Suppressor macrophage treated with lipopolysaccharide for 4 hours (primary cell): ENCODE results near the gene THAP10.
"Not testable (repeated sequence)": the region's sequence is repeated elsewhere in the genome, so short reads cannot be mapped to it uniquely, and the experiment has no call there.

Experiments
- DNase-seq: peaks from one replicate; pipeline ENCODE4 v3.0.0-alpha.2; 2020

Gene THAP10

DNA sequence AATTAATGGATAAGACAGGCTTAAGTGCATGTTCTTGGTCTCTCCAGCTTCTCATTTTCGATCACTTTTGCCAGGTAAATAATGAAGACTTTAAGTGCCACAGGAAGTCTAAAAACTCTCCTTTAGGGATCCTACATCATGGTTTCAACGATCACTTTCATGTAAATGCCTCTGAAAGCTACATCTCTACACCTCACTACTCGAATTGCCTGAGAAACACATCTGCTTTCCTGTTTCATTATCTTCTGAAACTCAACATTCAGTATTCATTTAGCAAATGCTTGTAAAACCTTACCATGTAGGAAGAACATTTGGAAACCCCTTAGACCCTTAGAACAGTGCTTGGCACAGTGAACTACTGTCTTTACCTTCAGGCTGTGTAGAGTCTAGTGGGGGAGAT is 16.2 kb downstream of the THAP10 start:
- no peak for DNase-seq

DNA sequence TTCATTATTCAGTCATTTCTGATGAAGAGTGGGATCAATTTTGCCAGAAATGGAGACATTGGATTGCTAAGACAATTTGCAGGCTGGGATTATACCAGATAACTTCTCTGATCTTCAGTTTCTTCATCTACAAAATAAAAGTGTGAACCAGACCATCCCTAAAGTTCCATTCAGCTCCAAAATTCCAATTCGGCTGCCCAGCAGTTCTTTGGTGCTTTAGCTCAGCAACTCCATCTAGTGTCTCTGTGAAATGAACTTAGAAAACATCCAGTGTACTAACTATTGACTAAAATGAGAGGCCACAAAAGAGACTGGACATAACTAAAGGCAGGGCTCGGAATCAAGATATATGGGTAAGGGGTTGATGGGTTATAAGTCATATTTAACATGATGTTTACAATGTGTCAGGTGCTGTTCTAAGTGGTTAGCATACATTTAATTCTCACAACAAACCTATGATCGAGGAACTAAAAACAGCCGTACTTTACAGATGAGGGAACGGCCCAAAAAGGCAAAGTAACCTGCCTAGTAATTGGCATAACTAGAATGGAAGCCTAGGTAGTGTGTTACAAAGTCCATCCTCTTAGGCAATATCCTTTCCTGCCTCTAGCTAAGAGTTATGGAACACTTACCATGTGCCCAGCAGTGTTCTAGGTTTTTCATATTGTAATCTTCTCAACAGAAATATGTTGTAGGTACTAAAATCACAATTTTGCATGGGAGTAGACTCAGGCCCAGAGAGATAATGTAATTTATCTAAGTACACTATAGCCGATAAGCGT is 17.0 kb downstream of the THAP10 start:
- no peak for DNase-seq

DNA sequence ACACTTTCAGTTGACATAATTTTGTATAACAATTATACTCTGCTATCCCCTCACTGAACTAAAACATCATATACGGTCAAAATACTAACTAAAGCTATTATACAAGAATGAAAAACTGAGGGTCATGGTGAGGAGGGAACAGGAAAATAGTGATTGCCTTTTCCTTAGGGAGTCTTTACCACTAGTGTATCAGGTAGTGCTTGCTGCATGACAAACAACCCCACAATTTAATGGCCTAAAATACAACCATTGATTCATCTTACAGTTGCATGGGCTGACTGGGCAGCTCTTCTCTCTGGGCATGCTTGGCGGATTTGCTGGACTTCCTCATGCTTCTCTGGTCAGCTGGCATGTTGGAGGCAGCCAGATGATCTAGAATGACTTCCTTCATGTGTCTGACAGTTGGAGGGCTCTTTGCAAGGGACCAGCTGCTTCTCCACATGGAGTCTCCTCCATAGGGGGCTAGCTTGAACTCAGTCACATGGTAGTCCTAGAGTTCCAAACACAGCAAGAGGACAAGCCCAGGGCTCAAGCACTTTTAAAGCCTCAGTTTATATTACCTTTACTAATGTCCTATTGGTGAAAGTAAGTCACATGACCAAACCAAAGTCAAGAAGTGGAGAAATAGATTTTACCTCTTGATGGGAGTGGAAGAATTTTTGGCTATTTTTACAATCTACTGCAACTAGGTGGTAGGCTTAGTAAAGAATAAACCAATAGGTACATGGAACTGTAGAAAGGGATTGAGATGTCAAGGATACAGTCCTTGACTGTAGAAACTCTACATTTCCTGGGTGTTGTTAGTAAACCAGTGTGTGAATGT is 18.8 kb downstream of the THAP10 start:
- DNase-seq: no peak

DNA sequence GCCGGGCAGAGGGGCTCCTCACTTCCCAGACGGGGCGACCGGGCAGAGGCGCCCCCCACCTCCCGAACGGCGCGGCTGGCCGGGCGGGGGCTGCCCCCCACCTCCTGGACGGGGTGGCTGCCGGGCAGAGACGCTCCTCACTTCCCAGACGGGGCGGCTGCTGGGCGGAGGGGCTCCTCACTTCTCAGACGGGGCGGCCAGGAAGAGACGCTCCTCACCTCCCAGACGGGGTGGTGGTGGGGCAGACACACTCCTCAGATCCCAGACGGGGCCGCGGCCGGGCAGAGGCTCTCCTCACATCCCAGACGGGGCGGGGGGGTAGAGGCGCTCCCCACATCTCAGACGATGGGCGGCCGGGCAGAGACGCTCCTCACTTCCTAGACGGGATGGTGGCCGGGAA is 20.7 kb downstream of the THAP10 start:
- DNase-seq: not testable (repeated sequence)

DNA sequence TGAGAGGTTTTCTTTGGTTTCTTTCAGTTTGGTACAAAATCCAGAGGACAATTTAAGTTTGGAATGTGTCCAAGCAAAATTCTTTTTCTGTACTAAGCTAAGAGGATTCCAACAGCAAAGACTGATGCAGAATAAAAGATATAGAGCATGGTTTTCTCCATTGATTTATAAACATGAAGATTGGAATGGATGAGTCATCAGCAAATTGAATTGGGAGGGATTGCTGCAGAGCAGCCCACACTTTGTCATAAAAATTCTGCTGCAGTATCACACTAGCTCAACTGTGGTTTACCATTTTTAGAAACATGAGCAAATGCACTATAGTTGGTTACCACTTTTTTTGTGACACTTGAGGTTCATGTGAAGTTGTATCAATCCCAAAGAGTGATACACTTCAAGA is 22.2 kb downstream of the THAP10 start:
- no peak for DNase-seq

DNA sequence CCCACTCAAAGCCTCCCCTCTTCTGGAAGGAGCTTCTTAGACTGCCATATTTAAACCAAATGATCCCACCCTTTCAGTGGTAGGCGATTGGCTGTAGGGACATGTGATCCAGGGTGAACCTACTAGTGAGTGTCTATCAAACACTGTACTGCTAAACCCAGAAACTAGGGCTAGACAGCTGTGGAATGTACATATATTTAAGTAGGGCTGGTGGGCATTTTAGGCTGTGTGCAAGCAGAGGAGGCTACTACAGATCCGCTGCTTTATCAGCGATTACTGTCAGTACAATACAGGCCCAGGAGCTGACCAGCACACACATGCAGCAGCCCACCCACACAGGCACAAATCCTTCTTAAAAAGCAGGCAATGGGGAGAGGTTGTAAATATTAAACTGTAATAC is 22.9 kb downstream of the THAP10 start:
- DNase-seq: no peak

DNA sequence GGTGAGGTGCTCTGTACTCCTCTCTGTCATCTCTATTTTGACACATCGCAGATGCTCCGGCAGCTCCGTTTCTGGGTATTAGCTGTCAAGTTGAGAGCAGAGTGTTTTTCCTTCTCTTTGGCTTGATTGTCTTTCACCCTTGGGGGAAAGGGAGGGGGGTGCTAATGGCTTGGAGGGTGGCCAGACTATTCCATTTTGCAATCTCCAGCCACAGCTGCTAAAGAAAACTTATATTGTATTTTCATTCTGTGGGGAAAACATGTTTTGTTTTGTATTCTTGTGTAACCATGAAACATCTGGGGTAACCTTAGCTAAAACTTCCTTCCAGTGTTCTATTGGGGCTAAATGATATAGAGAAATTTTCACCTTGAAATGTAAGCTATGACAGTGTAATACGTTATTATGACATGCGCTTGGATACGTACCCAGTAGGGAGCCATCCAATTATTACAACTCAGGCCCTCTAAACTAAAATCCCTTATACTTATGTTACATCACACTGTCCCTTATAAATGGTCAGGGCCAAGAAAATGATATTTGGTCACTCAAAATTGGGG is 24.2 kb downstream of the THAP10 start:
- no peak for DNase-seq

DNA sequence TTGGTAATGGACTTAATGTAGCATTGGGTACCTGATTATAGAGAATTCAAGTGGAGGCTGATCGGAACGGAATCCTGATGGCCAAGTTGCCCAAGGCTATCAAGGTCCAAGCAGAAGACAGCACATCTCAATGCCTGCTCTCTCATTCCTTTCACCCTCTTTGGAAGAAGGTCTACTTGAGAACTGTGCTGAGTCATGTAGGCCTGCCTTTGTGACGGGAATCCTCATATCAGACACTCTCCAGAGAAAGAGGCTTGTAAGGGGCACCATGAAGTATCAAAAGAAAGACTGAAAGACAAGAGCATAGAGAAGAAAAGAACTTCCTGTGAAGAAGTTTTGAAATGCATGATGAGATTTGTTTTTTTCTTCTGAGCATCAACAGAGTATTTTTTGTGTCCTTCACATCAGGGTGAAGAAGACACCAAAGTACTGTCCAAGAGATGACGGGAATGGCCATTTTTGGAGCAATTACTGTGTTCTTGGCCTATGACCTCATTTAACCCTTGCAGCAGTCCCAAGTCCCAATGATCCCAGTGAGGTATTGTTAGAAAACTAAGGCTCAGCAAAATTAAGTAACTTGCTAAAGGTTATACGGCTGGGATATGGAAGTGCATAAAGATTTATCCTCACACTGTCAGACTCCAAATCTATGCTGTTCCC is 25.1 kb downstream of the THAP10 start:
- DNase-seq: no peak

DNA sequence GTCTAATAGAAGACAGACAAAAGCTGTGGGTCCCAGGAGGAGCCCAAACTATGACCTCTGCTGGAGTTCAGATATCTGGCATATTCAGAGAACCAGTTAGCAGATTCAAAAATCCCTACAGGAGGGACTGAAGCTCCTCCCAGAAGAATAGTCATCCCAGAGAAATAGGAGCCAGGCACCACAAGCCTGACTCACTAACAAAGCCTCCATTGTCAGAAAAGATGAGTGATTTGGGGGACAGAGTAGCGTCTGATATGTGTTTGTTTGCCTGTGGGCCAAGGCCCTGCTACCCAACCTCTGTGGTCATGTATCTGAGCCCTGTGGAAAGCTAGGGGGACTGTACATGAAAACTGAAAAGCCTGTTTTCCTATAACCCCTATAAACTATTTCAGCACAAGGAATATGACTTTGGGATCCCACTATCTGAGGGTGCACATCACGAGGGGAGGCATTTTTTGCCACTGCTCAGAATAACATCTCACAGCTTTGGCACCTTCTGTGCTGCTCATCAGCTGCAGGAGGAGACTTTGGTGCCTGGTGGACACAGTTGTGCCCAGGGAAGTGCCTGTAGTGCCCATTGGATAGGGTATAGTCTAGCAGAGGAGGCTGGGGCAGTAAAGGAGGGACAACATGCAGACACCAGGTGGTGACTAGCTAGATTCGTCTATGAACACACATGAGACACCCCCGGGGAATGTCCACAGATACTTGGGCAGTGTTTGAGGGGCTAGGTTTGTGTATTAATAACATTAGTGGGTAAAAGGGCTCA is 28.6 kb downstream of the THAP10 start:
- DNase-seq: no peak

DNA sequence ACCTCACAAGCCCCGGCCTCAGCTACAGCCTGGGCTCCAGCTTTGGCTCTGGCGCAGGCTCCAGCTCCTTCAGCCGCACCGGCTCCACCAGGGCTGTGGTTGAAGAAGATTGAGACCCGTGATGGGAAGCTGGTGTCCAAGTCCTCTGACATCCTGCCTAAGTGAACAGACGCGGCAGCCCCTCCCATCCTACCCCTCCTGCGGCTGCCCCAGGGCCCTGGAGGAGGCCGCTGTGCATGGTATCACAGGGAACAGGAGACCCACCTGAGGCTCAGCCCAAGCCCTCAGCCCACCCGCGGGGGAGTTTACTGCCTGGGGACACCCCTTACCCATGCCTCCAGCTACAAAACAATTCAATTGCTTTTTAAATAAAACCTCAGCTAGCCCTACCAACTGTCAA is 32.2 kb downstream of the THAP10 start:
- DNase-seq: no peak

DNA sequence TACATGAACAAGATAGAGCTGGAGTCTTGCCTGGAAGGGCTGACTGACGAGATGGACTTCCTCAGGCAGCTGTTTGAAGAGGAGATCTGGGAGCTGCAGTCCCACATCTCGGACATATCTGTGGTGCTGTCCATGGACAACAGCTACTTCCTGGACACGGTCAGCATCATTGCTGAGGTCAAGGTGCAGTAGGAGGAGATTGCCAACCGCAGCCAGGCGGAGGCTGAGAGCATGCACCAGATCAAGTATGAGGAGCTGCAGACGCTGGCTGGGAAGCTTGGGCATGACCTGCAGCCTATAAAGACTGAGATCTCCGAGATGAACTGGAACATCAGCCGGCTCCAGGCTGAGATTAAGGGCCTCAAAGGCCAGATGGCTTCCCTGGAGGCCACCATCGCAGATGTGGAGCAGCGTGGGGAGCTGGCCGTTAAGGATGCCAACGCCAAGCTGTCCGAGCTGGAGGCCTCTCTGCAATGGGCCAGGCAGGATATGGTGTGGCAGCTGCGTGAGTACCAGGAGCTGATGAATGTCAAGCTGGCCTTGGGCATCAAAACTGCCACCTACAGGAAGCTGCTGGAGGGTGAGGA is 32.8 kb downstream of the THAP10 start:
- DNase-seq: no peak

DNA sequence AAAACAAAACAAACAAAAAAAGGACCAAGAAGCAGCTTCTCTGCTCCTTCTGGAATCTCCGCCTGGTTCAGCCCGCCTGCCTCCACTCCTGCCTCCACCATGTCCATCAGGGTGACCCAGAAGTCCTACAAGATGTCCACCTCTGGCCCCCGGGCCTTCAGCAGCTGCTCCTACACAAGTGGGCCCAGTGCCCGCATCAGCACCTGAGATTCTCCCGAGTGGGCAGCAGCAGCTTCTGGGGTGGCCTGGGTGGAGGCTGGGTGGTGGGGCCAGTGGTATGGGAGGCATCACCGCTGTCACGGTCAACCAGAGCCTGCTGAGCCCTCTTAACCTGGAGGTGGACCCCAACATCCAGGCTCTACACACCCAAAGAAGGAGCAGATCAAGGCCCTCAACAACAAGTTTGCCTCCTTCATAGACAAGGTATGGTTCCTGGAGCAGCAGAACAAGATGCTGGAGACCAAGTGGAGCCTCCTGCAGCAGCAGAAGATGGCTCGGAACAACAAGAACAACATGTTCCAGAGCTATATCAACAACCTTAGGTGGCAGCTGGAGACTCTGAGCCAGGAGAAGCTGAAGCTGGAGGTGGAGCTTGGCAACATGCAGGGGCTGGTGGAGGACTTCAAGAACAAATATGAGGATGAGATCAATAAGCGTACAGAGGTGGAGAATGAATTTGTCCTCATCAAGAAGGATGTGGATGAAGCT is 33.5 kb downstream of the THAP10 start:
- DNase-seq: not testable (repeated sequence)

DNA sequence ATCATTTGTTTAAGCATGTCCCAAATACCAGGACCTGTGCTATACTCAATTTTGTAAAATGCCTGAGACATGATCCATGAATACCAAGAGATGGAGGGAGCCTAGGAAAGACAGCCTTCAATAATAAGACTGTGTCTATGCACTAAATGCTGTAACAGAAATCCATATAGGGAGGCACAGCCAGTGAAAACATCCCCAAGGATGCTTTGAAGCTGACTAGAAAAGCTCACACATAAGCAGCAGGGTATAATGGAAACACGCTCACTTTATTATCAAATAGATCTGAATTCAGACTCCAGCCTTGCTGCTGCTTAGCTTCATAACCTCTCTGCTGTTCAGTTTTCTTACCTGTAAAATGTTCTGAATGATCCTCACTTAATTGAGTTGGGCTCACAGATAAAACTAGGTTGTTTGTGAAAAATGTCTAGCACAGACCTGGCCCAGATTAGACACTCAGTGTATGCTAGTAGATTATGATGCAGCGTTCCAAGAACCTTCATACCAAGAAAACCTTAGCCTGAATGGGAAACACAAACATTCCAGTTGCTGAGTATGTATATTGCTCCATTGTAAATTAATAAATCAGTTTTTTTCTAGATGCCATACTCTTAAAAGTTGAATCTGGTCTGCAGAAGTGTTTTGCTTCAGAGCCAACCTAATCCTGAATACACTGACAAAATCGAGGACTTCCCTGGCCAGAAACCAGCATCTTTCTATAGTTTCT is 34.5 kb downstream of the THAP10 start:
- no peak for DNase-seq

DNA sequence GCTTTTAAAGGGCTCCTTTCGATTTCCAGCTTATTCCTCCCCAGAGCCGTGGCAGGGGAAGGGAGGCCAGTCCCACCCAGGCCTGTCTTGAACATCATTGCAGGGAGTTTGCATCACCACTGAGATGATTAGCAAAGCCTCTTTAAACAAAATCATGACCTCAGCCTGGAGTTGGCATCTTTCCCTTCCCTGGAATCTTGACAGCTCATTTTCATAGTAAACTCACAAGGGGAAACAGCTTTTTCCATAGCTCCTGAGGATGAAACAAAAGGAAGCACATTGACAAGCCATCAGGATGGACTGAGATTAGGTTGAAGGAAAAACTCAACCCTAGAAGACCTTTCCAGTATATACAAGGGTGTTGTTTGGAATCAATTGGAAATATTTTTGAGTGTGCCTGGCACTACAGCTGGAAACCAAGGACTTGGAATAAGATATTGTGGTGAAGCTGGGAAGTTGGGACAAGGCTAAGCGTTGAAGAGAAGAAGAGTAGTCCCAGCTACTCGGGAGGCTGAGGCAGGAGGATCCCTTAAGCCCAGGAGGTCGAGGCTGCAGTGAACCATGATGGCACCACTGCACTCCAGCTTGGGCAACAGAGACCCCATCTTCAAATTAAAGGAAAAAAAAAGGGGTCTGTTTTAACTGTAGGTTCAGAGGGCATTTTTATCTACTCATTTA is 35.2 kb downstream of the THAP10 start:
- no peak for DNase-seq

DNA sequence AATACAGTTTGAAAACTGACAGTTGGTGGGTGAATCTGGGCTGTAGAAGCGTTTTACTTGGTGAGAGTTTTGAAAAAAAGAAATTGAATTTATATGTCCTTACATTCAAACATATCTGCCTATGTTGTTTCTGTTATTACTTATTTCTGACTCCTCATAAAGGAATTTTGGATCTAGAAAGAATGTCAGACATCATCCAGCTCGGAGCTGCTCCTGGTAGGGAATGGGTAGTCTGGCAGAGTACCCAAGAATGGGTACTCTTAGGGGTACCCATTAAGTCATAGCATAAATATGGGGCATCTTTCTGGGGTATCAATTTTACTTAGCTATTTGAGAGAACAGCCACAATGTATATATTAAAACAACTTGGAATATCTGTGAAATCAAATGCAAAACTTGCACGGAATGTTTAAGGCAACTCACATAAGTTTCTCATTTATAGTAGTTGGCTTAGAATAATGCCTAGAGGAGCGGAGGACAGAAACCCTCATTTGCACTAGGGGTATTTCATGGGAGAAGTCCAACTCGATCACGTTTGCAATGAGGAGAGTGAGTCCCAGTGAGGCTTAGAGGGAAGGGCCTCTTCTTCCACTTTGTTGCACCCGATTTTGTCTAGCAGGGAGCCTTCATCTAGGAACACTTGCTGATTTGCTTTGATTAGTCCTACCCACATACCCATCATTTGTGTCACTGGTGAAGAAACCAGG is 35.9 kb downstream of the THAP10 start:
- DNase-seq: no peak

DNA sequence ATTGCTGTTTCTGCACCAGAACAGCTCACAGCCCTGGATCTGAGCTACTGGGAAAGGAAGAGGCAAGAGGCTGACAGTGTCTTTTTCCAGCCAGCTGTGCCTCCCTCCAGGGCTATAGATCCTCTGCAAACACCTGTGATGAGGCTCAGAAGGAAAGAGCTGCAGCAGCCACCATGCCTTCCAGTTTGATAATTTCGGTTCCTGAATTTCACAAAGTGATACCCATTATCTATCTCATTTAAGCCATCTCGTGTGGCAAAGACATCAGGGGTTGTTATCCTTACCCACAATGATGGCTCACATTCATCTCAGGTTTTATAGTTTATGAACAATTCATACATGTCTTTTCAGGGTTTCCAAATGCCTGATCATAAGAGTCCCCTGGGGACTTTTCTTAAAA is 36.5 kb downstream of the THAP10 start:
- DNase-seq: no peak

DNA sequence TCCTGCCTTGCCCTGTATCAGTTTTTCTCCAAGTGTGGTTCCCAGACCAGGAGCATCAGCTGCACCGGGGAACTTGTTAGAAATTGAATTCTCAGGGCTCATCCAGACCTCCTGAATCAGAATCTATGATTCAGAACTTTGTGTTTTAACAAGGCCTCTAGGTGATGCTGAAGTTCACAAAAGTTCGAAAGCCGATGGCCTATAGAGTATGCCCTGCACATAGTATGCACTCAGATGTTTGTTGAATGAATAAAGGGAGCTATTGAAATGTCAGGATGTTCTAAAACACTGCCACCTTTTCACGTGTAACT is 37.6 kb downstream of the THAP10 start:
- no peak for DNase-seq

DNA sequence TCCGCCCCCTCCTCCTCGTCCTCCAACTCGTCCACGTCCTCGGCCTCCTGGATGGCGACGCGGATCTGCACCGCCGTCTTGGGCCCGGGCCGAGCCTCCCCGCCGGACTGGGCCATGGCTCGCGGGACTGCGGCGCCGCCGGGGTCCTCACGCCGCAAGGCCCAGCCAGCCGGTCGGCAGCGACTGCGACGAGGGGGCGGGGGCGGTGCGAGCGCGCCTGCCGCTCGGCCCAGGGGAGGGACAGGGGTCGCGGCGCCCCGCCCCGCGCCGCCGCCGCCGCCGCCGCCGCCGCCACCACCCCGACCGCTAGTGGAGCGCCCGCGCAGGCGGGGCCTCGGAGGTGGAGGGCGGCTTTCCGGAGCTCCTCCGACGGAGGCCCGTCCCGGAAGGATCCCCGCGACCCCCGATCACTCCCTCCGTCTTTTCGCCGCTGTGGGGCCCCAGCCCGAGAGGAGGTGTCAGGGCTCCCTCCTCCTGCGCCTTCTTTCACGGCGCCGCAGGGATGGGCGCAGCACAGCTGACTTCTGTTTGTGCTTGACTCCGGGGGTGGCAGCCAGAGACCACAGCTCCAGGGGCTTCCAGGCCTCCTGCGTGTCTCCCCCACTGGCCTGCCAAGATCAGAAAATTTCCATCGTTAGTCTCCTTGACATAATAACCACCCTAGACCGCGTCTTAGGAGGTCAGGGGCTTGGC is 38.1 kb downstream of the THAP10 start, which contains the start of gene LARP6:
Gene LARP6, minus strand, starts transcription at position 185 of the 693 bp plus-strand sequence. Its CDS starts 69 bp downstream, at position 116.
- no peak for DNase-seq
